Fibroblast of lung (primary cell): Measurements from ENCODE around the gene PTGIS.

Source experiments
- CTCF ChIP-seq, 2 donors: IDR thresholded peaks in 1 of 2; conservative IDR thresholded peaks in 1 of 2; 1 replicate in 1 of 2; 2 replicates in 1 of 2; pipeline ENCODE4 v1.5.1; 2011 to 2012; ENCODE audit warnings: low read length in 2 of 2, control low read depth in 1 of 2, inconsistent platforms in 1 of 2, low read depth in 1 of 2, mild to moderate bottlenecking in 1 of 2
- EZH2 ChIP-seq: IDR thresholded peaks from 2 replicates; pipeline ENCODE4 v1.5.1; 2012; ENCODE audit warnings: low read length, control low read depth, mild to moderate bottlenecking; ENCODE audit errors: missing control alignments

- no peak for TF ChIP-seq CTCF (conservative IDR thresholded peaks at IDR 0.05 in 1 of 2, IDR thresholded peaks at IDR 0.05 in 1 of 2; ENCODE audit: low read depth in 1 of 2, low read length in 2 of 2)
- no peak for TF ChIP-seq EZH2
Measured at GRCh38 chr20:49526568-49526967, 41.4 kb downstream of the PTGIS start.
